HG03097 (cell line): ENCODE results near the gene ADGRA3.

ENCODE experiments used
- ATAC-seq: cut with Tn5 transposase; IDR thresholded peaks from one replicate; pipeline ENCODE4 v1.9.1; 2021; ENCODE audit not compliant: unreplicated experiment, low FRiP score

The ADGRA3 gene

GRCh38 chr4:22510750-22511149 is 5.1 kb downstream of the ADGRA3 start:
- no peak for ATAC-seq

- no peak for ATAC-seq
Observed at GRCh38 chr4:22508376-22508775, 7.5 kb downstream of the ADGRA3 start.

GRCh38 chr4:22504922-22505321 is 10.9 kb downstream of the ADGRA3 start:
- ATAC-seq: no peak

GRCh38 chr4:22504447-22504846 is 11.4 kb downstream of the ADGRA3 start:
- no peak for ATAC-seq

- ATAC-seq: no peak
Observed at GRCh38 chr4:22502895-22503814, 12.7 kb downstream of the ADGRA3 start.

GRCh38 chr4:22501715-22502095 is 14.2 kb downstream of the ADGRA3 start:
- no peak for ATAC-seq

- ATAC-seq: no peak
Observed at GRCh38 chr4:22500831-22501714, 14.8 kb downstream of the ADGRA3 start.

GRCh38 chr4:22500128-22500611 is 15.7 kb downstream of the ADGRA3 start:
- ATAC-seq: no peak

GRCh38 chr4:22498866-22499265 is 17.0 kb downstream of the ADGRA3 start:
- ATAC-seq: no peak

GRCh38 chr4:22496165-22496813 is 19.6 kb downstream of the ADGRA3 start:
- ATAC-seq: no peak

GRCh38 chr4:22493523-22493922 is 22.3 kb downstream of the ADGRA3 start:
- ATAC-seq: no peak

GRCh38 chr4:22492987-22493386 is 22.9 kb downstream of the ADGRA3 start:
- ATAC-seq: no peak

GRCh38 chr4:22491939-22492338 is 23.9 kb downstream of the ADGRA3 start:
- ATAC-seq: no peak

GRCh38 chr4:22490718-22491315 is 25.0 kb downstream of the ADGRA3 start:
- ATAC-seq: no peak

GRCh38 chr4:22488106-22488505 is 27.8 kb downstream of the ADGRA3 start:
- no peak for ATAC-seq

GRCh38 chr4:22487328-22487727 is 28.5 kb downstream of the ADGRA3 start:
- no peak for ATAC-seq

GRCh38 chr4:22486276-22486675 is 29.6 kb downstream of the ADGRA3 start:
- no peak for ATAC-seq

GRCh38 chr4:22485737-22486136 is 30.1 kb downstream of the ADGRA3 start:
- ATAC-seq: no peak

- ATAC-seq: no peak
Observed at GRCh38 chr4:22483551-22483981, 32.3 kb downstream of the ADGRA3 start.
